Panc1 (cell line): ENCODE results near the gene CHCHD6. TPM values are rescaled to one million over a fixed set of nuclear protein-coding genes. Genes with fewer than 3 reads are reported as not detected.

ENCODE experiments used
- ATAC-seq: fragments of 200-7000 bp; cut with Tn5 transposase; 2 replicates; pipeline ENCODE4 v1.9.1; 2020; ENCODE audit warnings: mild to moderate bottlenecking, moderate library complexity
- BruUV-seq: library from RNA; stranded (reverse); fragments of 400-500 nt; replicated peaks from 2 replicates; lab custom pipeline; 2021; lab: Mats Ljungman, UMichigan
- CTCF ChIA-PET: fragments of 300-600 bp; sonication (Branson Sonifier 250); formaldehyde crosslinking; loops from one replicate; lab custom pipeline; 2022; ENCODE audit warnings: antibody characterized with exemption; lab: Charles Lee
- POLR2A ChIA-PET: fragments of 300-600 bp; sonication (Branson Sonifier 250); formaldehyde crosslinking; loops from one replicate; lab custom pipeline; 2022; ENCODE audit warnings: antibody characterized with exemption; lab: Charles Lee
- DNase-seq: peaks from one replicate; pipeline ENCODE4 v3.0.0-alpha.2; 2010; ENCODE audit warnings: low read depth, low spot score
- H3K27ac ChIP-seq: 2 replicates; pipeline ENCODE4 v1.5.1; 2011; ENCODE audit warnings: mild to moderate bottlenecking, low read length, inconsistent platforms
- H3K27me3 ChIP-seq: fragments of 200-500 bp; sonication (Bioruptor generic); 2 replicates; pipeline ENCODE4 v1.6.0; 2014; ENCODE audit warnings: low read length, inconsistent platforms; ENCODE audit not compliant: control insufficient read depth, insufficient read depth
- H3K36me3 ChIP-seq: fragments of 200-500 bp; sonication (Bioruptor generic); 2 replicates; pipeline ENCODE4 v1.5.1; 2014; ENCODE audit warnings: inconsistent platforms, mild to moderate bottlenecking, low read length, moderate library complexity; ENCODE audit not compliant: control insufficient read depth, insufficient read depth
- H3K4me1 ChIP-seq: 2 replicates; pipeline ENCODE4 v1.5.1; 2011; ENCODE audit warnings: inconsistent platforms, mild to moderate bottlenecking, low read length, moderate library complexity; ENCODE audit not compliant: control insufficient read depth, insufficient read depth
- H3K4me3 ChIP-seq, 2 experiments: 2 replicates each; pipeline ENCODE4 v1.5.1; 2011 to 2012; ENCODE audit warnings: low read depth in 2 of 2, low read length in 2 of 2, mild to moderate bottlenecking in 2 of 2, inconsistent platforms in 1 of 2, moderate library complexity in 1 of 2
- H3K9me3 ChIP-seq: fragments of 200-500 bp; sonication (Bioruptor generic); 2 replicates; pipeline ENCODE4 v1.5.1; 2014; ENCODE audit warnings: low read depth, mild to moderate bottlenecking, inconsistent platforms, low read length, moderate library complexity; ENCODE audit not compliant: control insufficient read depth, insufficient read depth
- POLR2AphosphoS5 ChIP-seq: IDR thresholded peaks from 2 replicates; pipeline ENCODE4 v1.6.1; 2012; ENCODE audit warnings: mild to moderate bottlenecking, low read depth, low read length, moderate library complexity
- SIN3A ChIP-seq: IDR thresholded peaks from 2 replicates; pipeline ENCODE4 v1.6.1; 2012; ENCODE audit warnings: low read depth, mild to moderate bottlenecking, low read length, moderate library complexity, borderline replicate concordance; ENCODE audit not compliant: insufficient read depth
- TCF7L2 ChIP-seq: IDR thresholded peaks from 2 replicates; pipeline ENCODE4 v1.6.1; 2011; ENCODE audit warnings: mild to moderate bottlenecking, low read depth, low read length, inconsistent platforms
- in situ Hi-C: cut with HindIII; loops from 2 replicates; pipeline ENCODE4 v1.10.0; 2016; ENCODE audit warnings: low sequenced_read_pairs, low pct_unique_long_range_greater_than_20kb
- intact Hi-C: fragments of 100-400 bp; cut with micrococcal nuclease; formaldehyde crosslinking; loops from one replicate; pipeline ENCODE4 v1.10.0; 2022; ENCODE audit not compliant: unreplicated experiment
- total RNA-seq: library from RNA; stranded (reverse); gene quantifications from one replicate; pipeline ENCODE4 v1.2.1, GENCODE V29; 2021; ENCODE audit not compliant: unreplicated experiment
- TF ChIP-seq, protein P1 (sequence below), 2 experiments: IDR thresholded peaks; 2 replicates each; pipeline ENCODE4 v1.6.1; 2011 to 2012; ENCODE audit warnings: low read depth in 2 of 2, control low read depth in 1 of 2, low read length in 1 of 2, mild to moderate bottlenecking in 1 of 2, moderate library complexity in 1 of 2; ENCODE audit not compliant: insufficient read depth in 1 of 2
- TF ChIP-seq, protein P2 (sequence below): fragments of 450-650 bp; IDR thresholded peaks from 2 replicates; pipeline ENCODE4 v1.5.1; 2017; ENCODE audit warnings: mild to moderate bottlenecking

The CHCHD6 gene
- total RNA-seq, 1 experiment from 2014 or later, result 31.5 TPM

DNA sequence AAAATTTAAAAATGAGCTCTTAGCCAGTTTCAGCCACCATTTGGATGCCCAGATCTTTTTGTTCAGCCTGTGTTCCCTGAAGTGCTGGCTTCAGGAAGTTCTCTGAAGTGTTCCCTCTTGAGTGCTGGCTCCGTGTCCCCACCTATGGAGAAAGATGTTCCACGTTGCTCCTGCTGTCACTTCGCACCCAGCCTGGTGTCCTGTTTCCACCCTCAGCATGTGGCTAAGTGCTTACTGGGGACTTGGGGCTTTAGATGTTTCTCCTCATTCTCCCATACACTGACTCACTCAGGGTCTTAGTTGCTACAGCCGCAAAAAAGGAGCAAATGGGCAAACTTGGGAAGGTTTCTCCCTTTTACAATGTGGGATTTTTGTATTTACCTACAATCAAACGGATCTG lies 16.6 kb downstream of the CHCHD6 start:
- no peak for DNase-seq
- H3K4me3 ChIP-seq, result no peak overlapping the region
- intact Hi-C loops, result no loop called here
- ATAC-seq, result no peak
- TF ChIP-seq POLR2AphosphoS5 (no peak), SIN3A (no peak), TCF7L2 (no peak)
- TF ChIP-seq, protein P1, sequence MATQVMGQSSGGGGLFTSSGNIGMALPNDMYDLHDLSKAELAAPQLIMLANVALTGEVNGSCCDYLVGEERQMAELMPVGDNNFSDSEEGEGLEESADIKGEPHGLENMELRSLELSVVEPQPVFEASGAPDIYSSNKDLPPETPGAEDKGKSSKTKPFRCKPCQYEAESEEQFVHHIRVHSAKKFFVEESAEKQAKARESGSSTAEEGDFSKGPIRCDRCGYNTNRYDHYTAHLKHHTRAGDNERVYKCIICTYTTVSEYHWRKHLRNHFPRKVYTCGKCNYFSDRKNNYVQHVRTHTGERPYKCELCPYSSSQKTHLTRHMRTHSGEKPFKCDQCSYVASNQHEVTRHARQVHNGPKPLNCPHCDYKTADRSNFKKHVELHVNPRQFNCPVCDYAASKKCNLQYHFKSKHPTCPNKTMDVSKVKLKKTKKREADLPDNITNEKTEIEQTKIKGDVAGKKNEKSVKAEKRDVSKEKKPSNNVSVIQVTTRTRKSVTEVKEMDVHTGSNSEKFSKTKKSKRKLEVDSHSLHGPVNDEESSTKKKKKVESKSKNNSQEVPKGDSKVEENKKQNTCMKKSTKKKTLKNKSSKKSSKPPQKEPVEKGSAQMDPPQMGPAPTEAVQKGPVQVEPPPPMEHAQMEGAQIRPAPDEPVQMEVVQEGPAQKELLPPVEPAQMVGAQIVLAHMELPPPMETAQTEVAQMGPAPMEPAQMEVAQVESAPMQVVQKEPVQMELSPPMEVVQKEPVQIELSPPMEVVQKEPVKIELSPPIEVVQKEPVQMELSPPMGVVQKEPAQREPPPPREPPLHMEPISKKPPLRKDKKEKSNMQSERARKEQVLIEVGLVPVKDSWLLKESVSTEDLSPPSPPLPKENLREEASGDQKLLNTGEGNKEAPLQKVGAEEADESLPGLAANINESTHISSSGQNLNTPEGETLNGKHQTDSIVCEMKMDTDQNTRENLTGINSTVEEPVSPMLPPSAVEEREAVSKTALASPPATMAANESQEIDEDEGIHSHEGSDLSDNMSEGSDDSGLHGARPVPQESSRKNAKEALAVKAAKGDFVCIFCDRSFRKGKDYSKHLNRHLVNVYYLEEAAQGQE (IDR thresholded peaks at IDR 0.05; ENCODE audit: insufficient read depth in 1 of 2, low read depth in 2 of 2, low read length in 1 of 2), result no peak
- TF ChIP-seq, protein P2, sequence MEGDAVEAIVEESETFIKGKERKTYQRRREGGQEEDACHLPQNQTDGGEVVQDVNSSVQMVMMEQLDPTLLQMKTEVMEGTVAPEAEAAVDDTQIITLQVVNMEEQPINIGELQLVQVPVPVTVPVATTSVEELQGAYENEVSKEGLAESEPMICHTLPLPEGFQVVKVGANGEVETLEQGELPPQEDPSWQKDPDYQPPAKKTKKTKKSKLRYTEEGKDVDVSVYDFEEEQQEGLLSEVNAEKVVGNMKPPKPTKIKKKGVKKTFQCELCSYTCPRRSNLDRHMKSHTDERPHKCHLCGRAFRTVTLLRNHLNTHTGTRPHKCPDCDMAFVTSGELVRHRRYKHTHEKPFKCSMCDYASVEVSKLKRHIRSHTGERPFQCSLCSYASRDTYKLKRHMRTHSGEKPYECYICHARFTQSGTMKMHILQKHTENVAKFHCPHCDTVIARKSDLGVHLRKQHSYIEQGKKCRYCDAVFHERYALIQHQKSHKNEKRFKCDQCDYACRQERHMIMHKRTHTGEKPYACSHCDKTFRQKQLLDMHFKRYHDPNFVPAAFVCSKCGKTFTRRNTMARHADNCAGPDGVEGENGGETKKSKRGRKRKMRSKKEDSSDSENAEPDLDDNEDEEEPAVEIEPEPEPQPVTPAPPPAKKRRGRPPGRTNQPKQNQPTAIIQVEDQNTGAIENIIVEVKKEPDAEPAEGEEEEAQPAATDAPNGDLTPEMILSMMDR, result no peak
- no peaks in the 10 kb centered on the region for H3K9me3 ChIP-seq
- no peaks in the 10 kb centered on the region for H3K36me3 ChIP-seq
- ChIA-PET POLR2A (no interaction called here), CTCF (no interaction called here)
- in situ Hi-C loops, result no loop called here
- no peaks in the 10 kb centered on the region for H3K27me3 ChIP-seq
- H3K4me1 ChIP-seq, result no peaks in the 10 kb centered on the region
- BruUV-seq, result no TSS peak
- H3K27ac ChIP-seq, result no peak overlapping the region

DNA sequence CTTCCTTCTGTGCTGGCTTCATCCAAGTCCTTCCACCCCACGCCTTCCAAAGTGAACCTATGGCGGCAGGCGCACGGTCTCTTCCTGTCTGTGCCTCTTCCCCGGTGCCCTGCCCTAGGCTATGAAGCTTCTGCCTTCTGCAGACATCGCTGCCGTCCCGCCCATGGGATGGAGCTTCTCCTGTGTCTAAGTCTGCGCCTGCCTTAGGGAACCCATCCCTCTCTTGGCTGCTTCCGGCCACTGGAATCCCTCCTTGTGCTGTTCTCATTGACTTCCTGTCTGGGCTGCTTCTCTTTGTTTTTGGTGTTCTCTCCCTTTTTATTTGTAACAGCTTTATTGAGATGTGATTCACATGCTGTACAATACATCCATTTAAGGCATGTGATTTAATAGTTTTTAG lies 17.2 kb downstream of the CHCHD6 start:
- ChIA-PET POLR2A (no interaction called here), CTCF (interaction anchor here (0.6 kb wide), 1 partner anchor 16 kb away, joined by 6 read pairs; no protein-coding TSS in a partner anchor)
- in situ Hi-C loops (no loop called here), intact Hi-C loops (no loop called here)
- BruUV-seq, result no TSS peak
- H3K36me3 ChIP-seq, result no peaks in the 10 kb centered on the region
- ATAC-seq (no peak), DNase-seq (no peak)
- no peak overlapping the region for H3K27ac ChIP-seq
- H3K4me1 ChIP-seq, result no peaks in the 10 kb centered on the region
- H3K9me3 ChIP-seq, result no peaks in the 10 kb centered on the region
- no peak for TF ChIP-seq POLR2AphosphoS5
- no peak for TF ChIP-seq SIN3A
- no peak for TF ChIP-seq TCF7L2
- TF ChIP-seq, protein P1 (IDR thresholded peaks at IDR 0.05; ENCODE audit: insufficient read depth in 1 of 2, low read depth in 2 of 2, low read length in 1 of 2), result no peak
- no peaks in the 10 kb centered on the region for H3K27me3 ChIP-seq
- no peak overlapping the region for H3K4me3 ChIP-seq
